HFFc6 (cell line): ENCODE data around the gene PHPT1. TPM values are rescaled to one million over a fixed set of nuclear protein-coding genes. Genes with fewer than 3 reads are reported as not detected.
"Not testable (repeated sequence)": the region's sequence is repeated elsewhere in the genome, so short reads cannot be mapped to it uniquely, and the experiment has no call there.

Source experiments
- DNase-seq: peaks from one replicate; pipeline ENCODE4 v3.0.0-alpha.2; 2018
- H3K27ac Mint-ChIP-seq: 2 replicates; pipeline ENCODE4 v1.8.0; 2020; ENCODE audit warnings: mild to moderate bottlenecking, mixed read lengths
- H3K27me3 Mint-ChIP-seq: 2 replicates; pipeline ENCODE4 v1.8.0; 2021; ENCODE audit warnings: mild to moderate bottlenecking, moderate library complexity, mixed read lengths; ENCODE audit not compliant: insufficient read depth
- H3K36me3 Mint-ChIP-seq: 2 replicates; pipeline ENCODE4 v1.8.0; 2021; ENCODE audit warnings: low read depth, mixed read lengths
- H3K4me1 Mint-ChIP-seq: 2 replicates; pipeline ENCODE4 v1.8.0; 2020; ENCODE audit warnings: low read depth, mixed read lengths
- H3K4me3 Mint-ChIP-seq: 2 replicates; pipeline ENCODE4 v1.8.0; 2020; ENCODE audit warnings: mild to moderate bottlenecking, moderate library complexity, mixed read lengths
- H3K9me3 Mint-ChIP-seq: 2 replicates; pipeline ENCODE4 v1.8.0; 2020; ENCODE audit warnings: mild to moderate bottlenecking, mixed read lengths
- total RNA-seq, 6 experiments: library from RNA; stranded (reverse); fragmentation: NEBNext Ultra II Directional; extraction: Animal tissue kit (Norgen Biotek cat#: 25700); gene quantifications; 2 replicates in 1 of 6; 3 replicates in 5 of 6; pipeline ENCODE4 v1.2.3, GENCODE V29; 2021
- TF ChIP-seq, protein P1 (sequence below): fragments of 200-600 bp; sonication (generic); IDR thresholded peaks from 2 replicates; pipeline ENCODE4 v1.5.0; 2021; ENCODE audit warnings: antibody characterized with exemption, mild to moderate bottlenecking

The PHPT1 gene
- total RNA-seq, 6 experiments from 2014 or later = 156 to 181 (median 169) TPM

DNA sequence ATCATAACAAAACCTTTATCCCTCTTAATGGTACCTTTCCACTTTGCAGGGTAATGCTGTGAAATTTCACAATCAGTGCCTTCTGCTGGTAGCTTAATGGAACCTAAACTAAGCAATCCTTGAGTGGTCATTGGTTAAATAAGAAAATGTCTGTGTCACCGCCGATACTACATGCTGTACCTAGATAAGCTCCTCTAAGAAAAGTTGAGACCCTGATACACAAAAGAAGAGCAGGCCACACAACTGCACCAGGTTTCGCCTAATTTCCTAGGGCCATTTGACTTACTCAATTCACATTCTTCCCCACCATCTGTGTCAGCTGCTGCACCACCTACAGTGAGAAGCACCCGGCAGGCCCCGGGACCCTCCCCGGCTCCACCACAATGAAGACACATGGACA lies 25.9 kb downstream of the PHPT1 start:
- peaks cover 31% of the 10 kb centered on the region for H3K9me3 Mint-ChIP-seq
- H3K36me3 Mint-ChIP-seq = no peaks in the 10 kb centered on the region
- no peak for DNase-seq
- H3K27me3 Mint-ChIP-seq = peaks cover 11% of the 10 kb centered on the region
- H3K4me1 Mint-ChIP-seq = no peaks in the 10 kb centered on the region
- TF ChIP-seq, protein P1, sequence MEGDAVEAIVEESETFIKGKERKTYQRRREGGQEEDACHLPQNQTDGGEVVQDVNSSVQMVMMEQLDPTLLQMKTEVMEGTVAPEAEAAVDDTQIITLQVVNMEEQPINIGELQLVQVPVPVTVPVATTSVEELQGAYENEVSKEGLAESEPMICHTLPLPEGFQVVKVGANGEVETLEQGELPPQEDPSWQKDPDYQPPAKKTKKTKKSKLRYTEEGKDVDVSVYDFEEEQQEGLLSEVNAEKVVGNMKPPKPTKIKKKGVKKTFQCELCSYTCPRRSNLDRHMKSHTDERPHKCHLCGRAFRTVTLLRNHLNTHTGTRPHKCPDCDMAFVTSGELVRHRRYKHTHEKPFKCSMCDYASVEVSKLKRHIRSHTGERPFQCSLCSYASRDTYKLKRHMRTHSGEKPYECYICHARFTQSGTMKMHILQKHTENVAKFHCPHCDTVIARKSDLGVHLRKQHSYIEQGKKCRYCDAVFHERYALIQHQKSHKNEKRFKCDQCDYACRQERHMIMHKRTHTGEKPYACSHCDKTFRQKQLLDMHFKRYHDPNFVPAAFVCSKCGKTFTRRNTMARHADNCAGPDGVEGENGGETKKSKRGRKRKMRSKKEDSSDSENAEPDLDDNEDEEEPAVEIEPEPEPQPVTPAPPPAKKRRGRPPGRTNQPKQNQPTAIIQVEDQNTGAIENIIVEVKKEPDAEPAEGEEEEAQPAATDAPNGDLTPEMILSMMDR = no peak
- no peak overlapping the region for H3K4me3 Mint-ChIP-seq
- H3K27ac Mint-ChIP-seq = no peak overlapping the region

DNA sequence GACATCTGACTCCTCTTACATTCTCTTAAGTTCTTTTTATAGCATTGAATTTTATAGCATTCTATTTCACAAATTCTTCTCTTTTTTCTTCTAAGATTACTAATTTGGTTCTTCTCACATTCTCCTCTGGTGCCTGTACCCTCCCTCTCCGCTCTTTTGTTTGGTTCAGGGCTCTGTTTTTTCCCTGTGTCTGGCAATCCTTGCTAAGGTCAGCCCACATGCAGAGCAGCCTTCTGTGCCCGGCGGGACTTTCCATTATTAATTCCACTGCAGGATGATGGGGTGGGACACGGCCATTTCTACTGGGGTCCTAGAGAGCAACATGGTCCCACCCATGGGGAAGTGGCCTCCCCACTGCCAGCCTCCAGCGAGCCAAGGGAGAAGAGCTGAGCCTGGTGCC lies 27.3 kb downstream of the PHPT1 start:
- no peaks in the 10 kb centered on the region for H3K36me3 Mint-ChIP-seq
- DNase-seq = no peak
- H3K4me3 Mint-ChIP-seq = no peak overlapping the region
- TF ChIP-seq, protein P1 = no peak
- H3K4me1 Mint-ChIP-seq = 0 out of 2 replicates have a peak, but pooled peaks cover 1% of the 10 kb centered on the region
- peaks cover 11% of the 10 kb centered on the region for H3K27me3 Mint-ChIP-seq
- H3K9me3 Mint-ChIP-seq = peaks cover 23% of the 10 kb centered on the region
- no peak overlapping the region for H3K27ac Mint-ChIP-seq

DNA sequence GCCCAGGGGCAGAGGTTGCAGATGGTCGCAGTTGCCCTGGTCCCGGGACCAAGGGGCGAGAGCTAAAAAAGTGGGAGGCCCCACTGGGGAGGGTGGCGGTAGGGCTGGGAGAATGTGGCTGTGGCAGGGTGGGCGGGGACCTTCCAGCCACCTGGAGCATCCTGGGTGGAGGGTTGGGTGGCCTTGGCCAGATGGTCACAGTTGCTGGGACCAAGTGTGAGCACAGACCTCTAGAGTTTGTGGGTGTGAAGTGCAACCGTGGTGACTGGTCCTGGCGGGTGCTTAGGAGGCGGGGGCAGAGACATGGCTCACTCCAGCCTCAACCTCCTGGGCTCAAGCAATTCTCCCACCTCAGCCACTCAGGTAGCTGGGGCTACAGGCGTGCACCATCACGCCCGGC lies 31.4 kb downstream of the PHPT1 start:
- H3K36me3 Mint-ChIP-seq = no peaks in the 10 kb centered on the region

DNA sequence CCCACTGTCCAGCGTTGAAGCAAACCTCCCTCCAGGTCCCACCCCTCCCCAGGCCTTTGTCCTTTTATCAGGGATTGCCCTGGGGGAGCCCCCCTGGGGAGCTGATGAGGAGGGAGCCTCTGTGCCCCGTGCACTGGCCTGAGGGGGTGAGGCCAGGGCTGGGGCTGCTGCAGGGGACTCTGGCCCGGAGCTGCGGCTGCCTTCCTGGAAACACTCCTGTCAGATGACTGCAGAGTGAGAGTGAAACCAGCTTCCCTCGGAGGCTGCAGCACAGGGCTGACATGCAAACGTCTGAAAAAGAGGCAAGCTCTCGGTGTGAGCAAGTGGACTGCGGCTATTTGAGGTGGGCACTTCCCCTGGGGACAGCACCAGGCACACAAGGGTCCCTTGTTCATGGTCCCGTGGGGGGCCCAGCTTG lies 32.5 kb downstream of the PHPT1 start:
- Mint-ChIP-seq H3K27ac (peak overlapping the region; percentile 54), H3K36me3 (no peaks in the 10 kb centered on the region), H3K4me1 (peaks cover 15% of the 10 kb centered on the region), H3K27me3 (peaks cover 11% of the 10 kb centered on the region), H3K9me3 (no peaks in the 10 kb centered on the region), H3K4me3 (peak overlapping the region; percentile 30; the same call in 1 of the 2 replicates)
- DNase-seq = no peak
- TF ChIP-seq, protein P1 = no peak

More for the DNA sequence above, 31.4 kb downstream of the PHPT1 start:
- TF ChIP-seq, protein P1 = no peak
- Mint-ChIP-seq H3K27me3 (peaks cover 14% of the 10 kb centered on the region), H3K4me1 (peaks cover 15% of the 10 kb centered on the region), H3K4me3 (no peak overlapping the region), H3K27ac (no peak overlapping the region), H3K9me3 (no peaks in the 10 kb centered on the region)
- DNase-seq = no peak

DNA sequence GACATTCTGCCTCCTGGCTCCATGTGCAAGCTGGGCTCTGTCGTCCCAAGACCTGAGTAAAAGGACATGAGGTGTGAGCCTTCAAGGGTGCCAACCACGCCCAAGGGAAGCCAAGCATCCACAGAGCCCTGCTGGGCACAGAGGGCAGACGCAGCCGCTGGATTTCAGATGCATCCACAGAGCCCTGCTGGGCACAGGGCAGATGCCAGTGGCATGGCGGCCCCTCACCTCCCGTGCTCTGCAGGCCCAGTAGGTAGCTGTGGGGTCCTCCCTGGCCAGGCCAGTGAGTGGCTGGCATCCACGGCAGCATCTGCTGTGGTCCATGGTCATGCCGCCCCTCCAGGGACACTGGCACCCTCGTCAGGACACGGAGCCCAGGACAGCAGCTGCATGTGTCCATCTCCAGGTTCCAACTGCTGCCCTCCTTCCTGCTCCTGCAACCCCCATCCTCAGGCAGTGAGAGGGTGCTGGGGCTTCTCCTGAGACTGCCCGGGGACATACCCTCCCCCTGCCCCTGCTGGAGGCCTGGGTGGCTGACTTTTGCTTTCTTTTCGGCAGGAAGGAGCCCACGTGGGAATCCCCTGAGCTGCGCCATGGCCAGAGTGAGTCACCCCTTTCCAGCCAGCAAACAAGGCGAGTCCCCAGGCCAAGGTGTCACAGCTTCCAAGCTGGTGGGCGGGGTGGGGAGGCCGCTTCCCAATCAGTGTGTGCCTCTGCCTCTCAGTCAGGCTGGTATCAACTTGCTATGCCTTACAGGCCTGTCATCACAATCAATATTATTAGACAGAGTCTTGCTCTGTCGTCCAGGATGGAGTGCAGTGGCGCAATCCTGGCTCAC lies 33.1 kb downstream of the PHPT1 start:
- no peaks in the 10 kb centered on the region for H3K9me3 Mint-ChIP-seq
- H3K27me3 Mint-ChIP-seq = peaks cover 6% of the 10 kb centered on the region
- H3K4me1 Mint-ChIP-seq = peaks cover 19% of the 10 kb centered on the region
- no peaks in the 10 kb centered on the region for H3K36me3 Mint-ChIP-seq
- peak overlapping the region; percentile 54 for H3K27ac Mint-ChIP-seq
- peak overlapping the region; percentile 60 for H3K4me3 Mint-ChIP-seq
- TF ChIP-seq, protein P1 = no peak; the same call in 1 of the 2 replicates
- peak; percentile 54 for DNase-seq

DNA sequence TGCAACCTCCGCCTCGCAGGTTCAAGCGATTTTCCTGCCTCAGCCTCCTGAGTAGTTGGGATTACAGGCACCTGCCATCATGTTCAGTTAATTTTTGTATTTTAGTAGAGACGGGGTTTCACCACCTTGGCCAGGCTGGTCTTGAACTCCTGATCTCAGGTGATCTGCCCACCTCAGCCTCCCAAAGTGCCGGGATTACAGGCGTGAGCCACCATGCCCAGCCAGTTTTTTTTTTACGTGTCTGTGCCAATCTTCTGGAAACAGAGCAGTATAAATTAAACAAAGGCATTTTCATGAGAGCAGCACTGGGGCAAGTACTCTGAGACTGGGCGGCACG lies 33.7 kb downstream of the PHPT1 start:
- not testable (repeated sequence) for DNase-seq, H3K27me3 Mint-ChIP-seq, H3K9me3 Mint-ChIP-seq, H3K36me3 Mint-ChIP-seq, H3K27ac Mint-ChIP-seq
- H3K4me3 Mint-ChIP-seq = 0 out of 2 replicates have a peak overlapping the region, but pooled peaks have one; percentile 60
- peaks cover 24% of the 10 kb centered on the region for H3K4me1 Mint-ChIP-seq

DNA sequence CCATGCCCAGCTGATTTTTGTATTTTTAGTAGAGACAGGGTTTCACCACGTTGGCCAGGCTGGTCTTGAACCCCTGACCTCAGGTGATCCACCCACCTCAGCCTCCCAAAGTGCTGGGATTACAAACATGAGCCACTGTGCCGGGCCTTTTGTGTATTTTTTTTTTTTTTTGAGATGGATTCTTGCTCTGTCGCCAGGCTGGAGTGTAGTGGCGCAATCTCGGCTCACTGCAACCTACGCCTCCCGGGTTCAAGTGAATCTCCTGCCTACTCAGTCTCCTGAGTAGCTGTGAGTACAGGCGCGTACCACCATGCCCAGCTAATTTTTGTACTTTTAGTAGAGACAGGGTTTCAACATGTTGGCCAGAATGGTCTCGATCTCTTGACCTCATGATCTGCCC lies 34.5 kb downstream of the PHPT1 start:
- H3K4me1 Mint-ChIP-seq = peaks cover 24% of the 10 kb centered on the region
- H3K9me3 Mint-ChIP-seq, H3K27ac Mint-ChIP-seq, H3K36me3 Mint-ChIP-seq, DNase-seq, H3K27me3 Mint-ChIP-seq, H3K4me3 Mint-ChIP-seq: not testable (repeated sequence)
